Erythroblast (primary cell): ENCODE measurements around the gene GNGT2.
A peak's percentile ranks its signal among the peaks of the same experiment; 100 is the strongest.
"Not testable (repeated sequence)": the region's sequence is repeated elsewhere in the genome, so short reads cannot be mapped to it uniquely, and the experiment has no call there.

ENCODE experiments used
- DNase-seq, 2 experiments: peaks; one replicate each; lab custom pipeline; 2025; lab: John Stamatoyannopoulos, UW
- GATA1 ChIP-seq: IDR thresholded peaks from 2 replicates; pipeline ENCODE4 v1.6.1; 2011; ENCODE audit warnings: low read depth, mild to moderate bottlenecking, control low read depth, low read length, moderate library complexity
- POLR2A ChIP-seq: IDR thresholded peaks from 2 replicates; pipeline ENCODE4 v1.6.1; 2011; ENCODE audit warnings: mild to moderate bottlenecking, low read length

The GNGT2 gene

GRCh38 chr17:49187301-49187700 lies 23.1 kb downstream of the GNGT2 start:
- no peak for DNase-seq
- TF ChIP-seq GATA1 (no peak), POLR2A (no peak)

GRCh38 chr17:49185381-49185780 lies 25.0 kb downstream of the GNGT2 start:
- not testable (repeated sequence) for DNase-seq

- DNase-seq, result not testable (repeated sequence)
Measured at GRCh38 chr17:49184522-49184921, 25.9 kb downstream of the GNGT2 start.

GRCh38 chr17:49183801-49184200 lies 26.6 kb downstream of the GNGT2 start:
- DNase-seq, result no peak
- TF ChIP-seq POLR2A, result no peak
- TF ChIP-seq GATA1, result no peak

GRCh38 chr17:49183341-49183740 lies 27.0 kb downstream of the GNGT2 start:
- DNase-seq, result no peak
- no peak for TF ChIP-seq GATA1
- TF ChIP-seq POLR2A, result no peak

GRCh38 chr17:49180998-49181635 lies 29.3 kb downstream of the GNGT2 start:
- TF ChIP-seq GATA1 (no peak), POLR2A (no peak)
- no peak for DNase-seq

GRCh38 chr17:49180303-49180702 lies 30.1 kb downstream of the GNGT2 start:
- no peak for TF ChIP-seq GATA1
- TF ChIP-seq POLR2A, result no peak
- DNase-seq, result peak; percentile 52 to 77

- DNase-seq, result not testable (repeated sequence)
Measured at GRCh38 chr17:49175978-49176377, 34.4 kb downstream of the GNGT2 start.

- DNase-seq, result not testable (repeated sequence)
Measured at GRCh38 chr17:49170711-49171110, 39.7 kb downstream of the GNGT2 start.

- no peak for TF ChIP-seq POLR2A
- TF ChIP-seq GATA1, result no peak
- no peak for DNase-seq
Measured at GRCh38 chr17:49170216-49170615, 40.2 kb downstream of the GNGT2 start.

- no peak for TF ChIP-seq GATA1
- TF ChIP-seq POLR2A, result no peak
- no peak for DNase-seq
Measured at GRCh38 chr17:49168706-49169105, 41.7 kb downstream of the GNGT2 start.

- no peak for DNase-seq
- TF ChIP-seq GATA1, result no peak
- no peak for TF ChIP-seq POLR2A
Measured at GRCh38 chr17:49165143-49165542, 45.2 kb downstream of the GNGT2 start.

GRCh38 chr17:49162866-49163265 lies 47.5 kb downstream of the GNGT2 start:
- TF ChIP-seq GATA1 (no peak), POLR2A (no peak)
- no peak for DNase-seq

GRCh38 chr17:49157784-49158183 lies 52.6 kb downstream of the GNGT2 start:
- TF ChIP-seq POLR2A (no peak), GATA1 (no peak)
- peak in 1 of 2 experiments; percentile 6 for DNase-seq

- no peak for TF ChIP-seq GATA1
- no peak for TF ChIP-seq POLR2A
- no peak for DNase-seq
Measured at GRCh38 chr17:49156256-49156655, 54.1 kb downstream of the GNGT2 start.
